Measurements from ENCODE around the gene LRRN3.

LRRN3 gene

DNA sequence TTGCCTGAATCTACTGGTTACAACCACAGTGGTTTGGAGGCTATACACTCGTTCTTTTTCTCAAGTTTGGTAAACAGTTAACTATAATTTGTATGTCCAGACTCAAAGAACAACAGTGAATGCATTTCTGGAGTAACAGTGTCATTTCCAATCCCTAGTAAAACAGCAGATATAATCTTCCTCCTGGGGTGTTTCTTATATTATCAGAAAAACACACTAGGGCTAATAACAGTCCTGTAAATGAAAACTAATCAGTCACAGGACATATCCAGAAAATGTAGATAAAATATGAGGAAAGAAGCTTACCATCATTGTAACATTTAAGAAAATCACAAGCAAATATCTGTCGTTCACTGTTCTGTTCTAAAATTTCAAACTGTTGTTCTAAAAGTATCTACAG, 82.6 kb downstream of the LRRN3 start:
- no peak for DNase-seq

DNA sequence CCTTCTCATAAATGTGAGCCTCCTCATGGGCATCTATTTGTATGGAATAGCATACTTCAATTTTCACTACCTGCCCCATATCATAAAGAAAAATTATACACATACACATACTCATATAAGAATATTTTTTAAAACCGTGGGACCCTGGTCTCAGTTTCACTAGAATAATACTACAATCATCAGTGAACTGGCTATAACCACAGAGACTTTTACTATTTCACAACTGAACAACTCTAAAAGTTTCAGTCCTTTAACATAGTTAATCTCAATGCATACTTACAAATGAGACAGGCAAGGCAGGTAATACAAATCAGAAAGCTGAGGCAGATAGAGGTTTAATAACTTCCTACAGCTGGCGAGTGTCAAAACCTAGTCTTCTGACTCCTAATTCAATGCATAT, 83.1 kb downstream of the LRRN3 start:
- no peak for DNase-seq

DNA sequence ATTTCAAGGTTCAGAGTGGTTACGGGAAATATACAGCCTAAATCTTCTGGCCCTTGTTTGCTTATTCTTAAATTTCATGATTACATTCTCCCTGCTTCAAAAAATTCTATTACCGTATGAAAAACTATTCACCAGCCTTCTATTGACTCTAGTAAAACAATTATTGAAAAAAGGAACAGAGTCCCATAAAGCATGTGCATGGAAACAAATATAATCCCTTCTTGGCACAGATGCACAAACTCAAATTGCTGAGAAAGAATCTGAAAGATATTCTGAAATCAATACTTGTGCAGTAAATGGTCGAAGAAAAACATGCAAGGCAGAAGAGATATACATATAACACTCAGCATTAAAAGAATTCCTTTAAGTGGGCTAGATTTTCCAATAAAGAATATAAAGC, 83.6 kb downstream of the LRRN3 start:
- no peak for DNase-seq

Data from right hindlimb (tissue), 1 donor.